ENCODE data around the gene MTOR.
A peak's percentile ranks its signal among the peaks of the same experiment; 100 is the strongest.

Gene MTOR

GRCh38 chr1:11059155-11059967 is 203.0 kb downstream of the MTOR start:
- DNase-seq: peak; percentile 42

- peak; percentile 97 for DNase-seq
Measured at GRCh38 chr1:11058595-11059154, 203.7 kb downstream of the MTOR start.

DNA sequence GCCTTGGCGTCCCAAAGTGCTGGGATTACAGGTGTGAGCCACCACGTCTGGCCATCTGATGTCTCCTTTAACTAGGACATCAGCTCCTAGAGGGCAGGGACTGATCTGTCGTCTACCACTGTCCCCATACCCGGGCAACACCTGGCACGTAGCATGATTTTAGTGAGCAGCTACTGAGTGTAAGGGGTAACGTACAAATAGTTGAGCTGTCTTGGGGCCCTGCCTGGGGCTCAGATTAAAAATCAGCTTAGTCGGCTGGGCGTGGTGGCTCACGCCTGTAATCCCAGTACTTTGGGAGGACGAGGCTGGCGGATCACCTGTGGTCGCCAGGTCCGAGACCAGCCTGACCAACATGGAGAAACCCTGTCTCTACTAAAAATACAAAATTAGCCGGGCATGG is 204.3 kb downstream of the MTOR start:
- no peak for DNase-seq

DNA sequence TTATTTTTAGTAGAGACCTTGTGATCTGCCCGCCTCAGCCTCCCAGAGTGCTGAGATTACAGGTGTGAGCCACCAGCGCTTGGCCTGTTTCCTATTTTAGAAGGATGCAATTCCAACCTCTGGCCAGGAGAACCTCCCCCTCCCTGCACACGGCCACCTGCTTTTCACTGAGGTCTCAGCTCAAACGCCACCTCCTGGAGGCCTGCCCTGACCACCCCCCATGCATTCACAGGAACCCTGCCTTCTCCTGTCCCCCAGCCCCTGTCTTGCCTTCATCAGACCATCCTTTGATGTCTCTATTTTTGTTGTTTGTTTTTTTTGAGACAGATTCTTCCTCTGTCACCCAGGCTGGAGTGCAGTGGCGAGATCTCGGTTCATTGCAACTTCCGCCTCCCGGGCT is 204.9 kb downstream of the MTOR start:
- DNase-seq: no peak
